Stimulated activated CD4-positive, alpha-beta T cell treated with anti-CD3 and anti-CD28 coated beads, Interleukin-1b, Interleukin-23, amount 100 ng/mL, for 4 hours (primary cell): ENCODE measurements around the gene HOXC6.

Source experiments
- DNase-seq, 2 donors: peaks; one replicate each; pipeline ENCODE4 v3.0.0-alpha.2; 2020; ENCODE audit warnings: low read depth in 2 of 2

HOXC6 gene

GRCh38 chr12:54028314-54029201 is at the start of gene HOXC6:
TSS of gene HOXC6 (plus strand) at chr12:54028440. CDS start at chr12:54028522, 82 bp downstream.
- DNase-seq: no peak

DNA sequence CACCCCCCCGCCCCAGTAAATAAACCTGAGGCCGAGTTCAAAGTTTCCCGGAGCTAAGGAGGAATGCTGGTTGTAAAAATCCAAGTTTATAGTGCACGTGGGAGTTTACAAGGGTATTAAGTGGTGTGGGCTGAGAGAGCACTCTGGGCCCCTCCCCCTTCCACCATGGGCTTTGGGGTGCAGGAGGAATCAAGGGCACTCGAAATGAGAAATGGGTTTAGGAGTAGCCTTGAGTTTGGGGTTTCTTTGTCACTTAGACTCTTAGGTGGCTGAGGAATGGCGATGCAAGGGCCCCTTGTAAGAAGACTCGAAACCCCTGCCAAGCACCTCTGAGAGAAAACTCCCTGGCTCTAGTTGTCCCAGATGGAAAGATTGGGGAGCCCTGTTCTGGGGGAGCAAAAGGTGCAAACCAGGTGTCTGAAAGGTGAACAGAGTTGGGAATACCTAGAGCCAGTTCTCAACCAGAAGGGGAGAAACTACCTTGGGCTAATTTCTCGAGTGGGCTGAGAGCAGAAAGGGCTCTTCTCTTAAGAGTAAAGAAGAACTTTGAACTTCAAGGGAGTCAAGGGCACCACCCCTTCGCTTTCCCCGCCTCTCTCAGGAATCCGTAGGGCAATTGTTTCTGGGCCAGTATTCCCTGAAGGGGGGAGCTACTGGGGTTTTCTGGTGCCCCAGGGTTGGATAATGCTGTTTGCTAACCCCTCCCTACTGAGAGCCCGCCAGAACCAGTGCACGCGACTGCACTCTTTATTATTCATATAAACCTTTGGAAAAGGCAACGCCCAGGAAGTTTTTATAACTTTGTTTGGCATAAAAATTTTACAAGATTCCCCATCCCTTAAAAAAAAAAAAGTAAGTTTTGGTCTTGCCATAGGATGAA is 49.5 kb upstream of the HOXC6 start:
- no peak for DNase-seq

DNA sequence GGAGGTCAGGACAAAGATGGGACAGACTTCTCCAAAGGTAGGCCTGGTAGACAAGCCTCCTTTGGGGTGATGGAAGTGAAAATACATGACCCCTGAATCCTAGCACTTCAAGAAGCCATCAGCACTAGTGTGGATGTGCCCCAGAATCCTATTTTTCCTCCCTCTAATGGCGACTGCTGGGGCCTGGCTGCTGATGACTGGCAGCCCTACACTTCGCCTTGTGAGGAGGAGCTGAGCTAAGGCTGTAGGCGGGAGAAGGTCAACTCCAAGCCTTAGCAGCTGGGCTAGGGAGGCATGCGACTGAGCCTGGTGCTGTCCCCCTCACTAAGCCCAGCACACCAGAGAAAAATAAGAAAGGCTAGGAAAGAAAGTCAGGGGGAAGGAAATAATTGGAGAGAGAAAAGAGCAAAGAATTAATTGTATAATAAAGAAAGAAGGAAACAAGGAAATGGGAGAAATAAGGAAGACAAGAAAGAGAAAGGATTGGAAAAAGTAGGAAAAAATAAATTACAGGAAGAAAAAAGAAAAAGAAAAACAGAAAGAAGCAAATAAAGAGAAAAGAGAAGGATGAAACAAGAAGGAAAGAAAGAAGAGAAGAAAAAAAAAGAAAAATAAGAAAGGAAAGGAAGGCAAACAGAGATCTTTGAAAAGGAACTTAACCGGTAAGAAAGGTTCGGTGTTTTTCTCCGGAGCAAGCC is 48.0 kb upstream of the HOXC6 start:
- DNase-seq: no peak

- DNase-seq: no peak
Measured at GRCh38 chr12:53980802-53981496, 47.3 kb upstream of the HOXC6 start.

DNA sequence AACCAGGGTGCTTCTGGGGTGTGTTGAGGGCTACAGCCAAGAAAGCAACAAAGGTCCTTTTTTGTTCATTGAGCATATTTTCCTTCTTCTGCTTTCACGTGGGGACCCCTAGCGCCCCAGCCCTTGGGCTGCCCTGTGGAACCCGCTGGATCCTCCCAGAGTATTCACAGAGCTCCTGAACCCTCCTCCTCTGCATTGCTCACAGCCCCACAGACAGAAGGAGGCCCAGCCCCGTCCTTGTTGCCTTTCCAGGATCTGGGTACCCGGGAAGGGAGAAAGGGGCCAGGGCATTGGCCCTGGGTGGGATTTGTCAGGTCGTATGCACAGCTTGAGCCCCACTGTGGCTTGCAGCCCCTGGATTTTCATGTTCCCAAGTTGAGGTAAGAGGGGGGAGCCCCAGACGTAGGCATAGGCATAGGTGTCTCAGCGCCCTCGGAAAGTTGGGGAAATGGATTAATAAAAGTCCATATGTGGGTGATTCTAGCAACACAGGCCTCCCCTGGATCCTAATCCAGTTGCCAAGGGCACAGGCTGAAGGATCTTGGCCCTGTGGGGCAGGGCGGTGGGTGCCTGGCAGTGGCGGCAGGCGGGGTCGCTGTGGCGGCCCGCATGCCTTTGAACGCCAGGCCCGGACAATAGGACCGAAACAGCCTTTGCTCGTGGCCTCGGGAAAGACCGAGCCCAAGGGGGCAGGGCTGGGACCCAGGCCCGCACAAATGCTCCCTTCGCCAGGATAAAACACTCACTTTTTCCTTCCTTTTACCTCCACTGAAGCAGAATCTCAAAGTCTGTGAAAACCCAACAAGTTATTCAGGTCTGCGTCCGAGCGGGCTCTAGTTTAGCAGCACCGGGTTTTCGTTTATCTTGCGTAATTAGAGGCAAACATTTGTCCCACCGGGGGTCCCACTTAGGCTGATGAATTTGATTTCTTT is 46.3 kb upstream of the HOXC6 start:
- no peak for DNase-seq

- DNase-seq: no peak
Measured at GRCh38 chr12:53982648-53983567, 45.3 kb upstream of the HOXC6 start.

DNA sequence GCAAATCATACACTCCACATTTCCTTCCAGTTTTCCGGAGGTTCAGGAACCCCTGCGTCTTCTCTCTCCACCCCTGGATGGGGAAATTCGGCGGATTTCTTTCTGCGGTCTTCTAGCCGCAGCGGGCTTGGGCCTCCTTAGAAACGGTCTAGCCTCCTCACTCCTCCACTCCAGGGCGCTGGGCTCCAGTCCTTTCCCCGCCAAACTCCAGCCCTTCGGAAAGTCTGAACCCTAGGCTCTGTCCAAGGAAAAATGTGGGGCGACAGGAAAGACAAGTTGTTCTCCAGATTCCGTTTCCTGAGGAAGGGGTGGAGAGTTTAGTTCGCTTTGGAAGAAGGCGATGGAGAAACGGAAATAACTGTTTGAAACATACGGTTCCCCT is 44.7 kb upstream of the HOXC6 start:
- no peak for DNase-seq

DNA sequence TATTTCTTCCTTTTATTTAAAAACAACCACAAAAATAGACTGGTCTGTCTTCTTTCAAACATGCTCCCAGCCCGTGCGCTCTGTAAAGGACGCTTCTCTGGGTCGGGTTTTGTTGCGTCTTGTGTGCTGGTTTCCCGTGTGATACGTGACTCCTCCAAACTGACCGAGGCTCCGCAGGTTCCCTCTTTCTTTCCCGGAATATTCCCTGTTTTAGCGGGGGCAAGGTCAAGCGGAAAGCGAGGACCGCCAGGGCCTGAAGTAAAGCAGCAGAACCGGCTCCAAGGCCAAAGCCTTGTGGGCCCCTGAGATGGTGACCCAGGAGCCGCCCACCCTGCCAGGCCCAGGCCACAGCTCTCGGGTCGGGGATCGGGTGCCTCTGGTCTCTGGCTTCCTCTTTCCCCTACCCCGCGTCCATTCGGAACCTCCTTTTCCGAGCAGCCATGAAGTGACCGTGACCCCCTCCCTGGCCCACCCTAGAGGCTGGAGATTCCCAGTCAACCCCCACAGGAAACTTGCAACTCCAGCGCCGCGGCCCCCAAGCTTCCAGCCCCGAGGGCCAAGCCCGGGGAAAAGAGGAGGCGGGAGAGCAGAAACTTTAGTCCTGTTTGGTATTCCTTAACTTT is 44.2 kb upstream of the HOXC6 start:
- DNase-seq: no peak

GRCh38 chr12:53984901-53985691 is 43.1 kb upstream of the HOXC6 start, which contains the start of gene HOXC10:
TSS of gene HOXC10 (plus strand) at chr12:53985146. CDS start at chr12:53985260, 114 bp downstream.
- DNase-seq: peak; percentile 54 to 78

DNA sequence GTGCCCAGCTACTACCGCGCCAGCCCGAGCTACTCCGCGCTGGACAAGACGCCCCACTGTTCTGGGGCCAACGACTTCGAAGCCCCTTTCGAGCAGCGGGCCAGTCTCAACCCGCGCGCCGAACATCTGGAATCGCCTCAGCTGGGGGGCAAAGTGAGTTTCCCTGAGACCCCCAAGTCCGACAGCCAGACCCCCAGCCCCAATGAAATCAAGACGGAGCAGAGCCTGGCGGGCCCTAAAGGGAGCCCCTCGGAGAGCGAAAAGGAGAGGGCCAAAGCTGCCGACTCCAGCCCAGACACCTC is 42.6 kb upstream of the HOXC6 start:
- no peak for DNase-seq

DNA sequence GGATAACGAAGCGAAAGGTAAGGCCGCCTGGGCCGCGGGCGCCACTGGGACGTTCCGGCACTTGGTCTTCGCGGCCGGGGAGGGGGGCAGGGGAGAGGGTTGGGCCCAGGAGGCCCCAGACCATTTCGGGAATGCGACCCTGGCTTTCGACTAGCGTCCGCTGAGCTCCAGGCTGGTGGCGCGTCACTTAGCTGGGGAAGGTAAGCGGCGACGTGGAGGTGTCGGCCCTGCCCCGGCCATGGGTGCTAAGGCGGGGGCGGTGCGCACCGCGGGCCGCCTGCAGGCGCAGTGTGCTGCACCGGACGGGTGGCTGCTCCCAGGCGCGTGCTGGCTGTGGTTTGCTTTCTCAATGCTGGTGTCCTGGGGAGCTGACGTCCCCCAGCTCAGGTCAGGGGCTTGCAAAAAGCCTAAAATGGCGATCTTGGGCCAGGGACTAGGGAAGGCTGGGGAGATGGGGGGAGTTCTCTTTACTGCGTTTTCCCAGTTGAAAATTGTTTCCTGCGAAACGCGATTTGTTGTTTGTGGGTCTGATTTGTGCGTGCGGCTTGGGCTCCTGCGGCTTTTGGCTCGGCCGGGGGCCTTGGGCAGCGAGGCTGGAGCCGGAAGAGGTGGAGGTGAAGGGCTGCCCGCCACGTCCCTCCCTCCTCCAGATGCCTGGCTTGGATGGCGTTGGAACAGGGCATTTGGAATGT is 42.1 kb upstream of the HOXC6 start:
- DNase-seq: no peak

DNA sequence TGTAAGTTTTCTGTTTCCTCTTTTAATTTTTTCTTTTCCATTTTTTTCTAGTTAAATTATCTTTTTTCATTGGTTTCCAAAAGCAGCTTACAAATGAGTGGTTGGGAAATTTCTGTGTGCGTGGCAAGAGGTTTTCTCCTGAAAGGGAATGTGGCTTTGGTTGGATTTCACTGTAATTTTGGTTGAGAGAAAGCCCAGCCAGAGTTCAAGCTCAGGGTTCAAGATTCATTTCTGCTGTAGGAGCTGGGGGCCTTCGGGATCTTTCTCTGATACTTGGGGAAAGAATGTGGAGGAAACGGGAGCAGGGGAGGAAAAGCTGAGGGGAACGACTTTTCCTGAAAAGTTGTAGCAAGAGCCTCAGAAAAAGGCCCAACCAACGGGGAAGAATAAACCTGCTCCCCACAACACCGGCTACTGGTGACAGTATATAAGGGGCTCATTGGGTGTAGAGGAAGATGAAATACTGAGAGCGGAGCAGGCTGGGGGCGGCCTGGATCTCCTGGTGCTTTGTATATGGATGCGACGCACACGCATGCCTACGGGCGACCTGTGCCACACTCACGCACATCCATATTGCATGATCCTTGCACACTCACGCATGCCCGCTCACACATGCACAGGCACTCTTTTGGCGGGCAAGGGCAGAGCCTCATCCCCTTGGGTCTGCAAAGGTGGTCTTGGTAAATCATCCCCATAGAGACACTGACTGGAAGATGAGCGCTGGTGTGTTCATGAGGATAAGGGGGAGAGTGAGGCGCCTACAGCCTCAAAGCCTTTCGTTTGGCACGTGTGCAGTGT is 41.4 kb upstream of the HOXC6 start:
- DNase-seq: no peak

DNA sequence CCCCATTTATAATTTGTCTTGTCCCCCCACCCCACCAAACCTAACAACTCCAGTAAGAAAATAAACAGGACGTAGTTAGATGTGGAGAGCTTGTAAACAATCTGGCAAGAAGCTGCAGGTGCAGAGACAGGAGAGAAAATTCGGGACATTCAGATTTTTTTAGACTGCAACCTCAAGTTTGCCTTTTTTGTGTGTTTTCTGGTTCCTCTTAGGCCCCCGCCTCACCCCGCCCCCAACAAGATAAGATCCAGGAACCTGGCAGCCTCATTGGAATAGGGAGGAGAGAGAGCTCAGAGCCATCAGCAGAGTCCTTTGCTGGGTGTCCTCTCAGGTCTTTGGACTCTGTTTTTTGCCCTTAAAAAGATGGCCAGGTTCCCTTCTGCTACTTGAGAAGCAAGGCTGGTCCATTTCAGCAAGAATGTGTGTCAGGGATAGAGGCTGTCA is 40.4 kb upstream of the HOXC6 start:
- no peak for DNase-seq

DNA sequence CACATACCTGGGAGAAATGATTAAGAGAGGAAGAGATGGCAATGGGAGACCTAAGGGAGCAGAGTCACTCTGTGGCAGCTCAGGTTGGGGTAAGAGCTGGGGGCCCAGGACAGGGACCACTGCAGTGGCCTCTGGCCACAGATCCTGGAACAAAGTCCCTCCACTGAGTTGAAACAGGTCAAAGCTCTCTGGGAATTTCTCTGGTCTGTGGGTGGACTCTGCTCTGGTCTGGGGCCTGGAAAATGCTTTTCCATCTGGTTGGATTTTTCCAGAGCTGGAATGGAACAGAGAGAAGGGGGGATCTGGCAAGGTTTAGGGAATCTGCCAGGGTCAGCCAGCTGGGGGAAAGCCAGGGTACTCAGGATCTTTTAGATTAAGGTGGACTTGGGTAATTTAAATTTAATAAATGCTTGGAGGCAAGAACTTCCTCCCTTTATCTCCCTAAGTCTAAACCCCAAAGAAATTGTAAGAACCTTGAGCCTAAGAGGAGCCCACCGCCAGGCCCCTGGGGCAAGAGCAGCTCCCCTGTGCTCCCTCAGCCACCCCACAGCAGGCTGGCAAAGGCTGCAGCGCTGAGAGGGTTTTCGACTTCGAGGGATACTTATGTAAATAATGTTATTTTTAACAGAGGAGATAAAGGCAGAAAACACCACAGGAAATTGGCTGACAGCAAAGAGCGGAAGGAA is 39.6 kb upstream of the HOXC6 start:
- no peak for DNase-seq

- DNase-seq: no peak
Measured at GRCh38 chr12:53989227-53990113, 38.8 kb upstream of the HOXC6 start.
